AG04450 (cell line): ENCODE results near the gene IQSEC2. TPM values are rescaled to one million over a fixed set of nuclear protein-coding genes. Genes with fewer than 3 reads are reported as not detected.
A peak's percentile ranks its signal among the peaks of the same experiment; 100 is the strongest.

Source experiments
- CTCF ChIA-PET: fragments of 300-600, 350-600 bp; formaldehyde crosslinking; extraction: SDS; loops from one replicate; lab custom pipeline; 2022; ENCODE audit warnings: antibody characterized with exemption, inconsistent platforms; lab: Charles Lee
- POLR2A ChIA-PET: fragments of 350-600 bp; formaldehyde crosslinking; extraction: SDS; loops from one replicate; lab custom pipeline; 2021; ENCODE audit warnings: antibody characterized with exemption, inconsistent platforms; lab: Yijun Ruan, JAX
- DNase-seq: peaks from one replicate; pipeline ENCODE4 v3.0.0-alpha.2; 2011; ENCODE audit warnings: low read depth, low spot score
- H3K27ac ChIP-seq: one replicate; pipeline ENCODE4 v1.5.1; 2012; ENCODE audit warnings: low read depth, low read length, control low read depth
- H3K27me3 ChIP-seq: one replicate; pipeline ENCODE4 v1.6.0; 2012; ENCODE audit warnings: low read length; ENCODE audit not compliant: control insufficient read depth, insufficient read depth
- H3K4me3 ChIP-seq: 2 replicates; pipeline ENCODE4 v1.5.1; 2011; ENCODE audit warnings: mild to moderate bottlenecking, low read depth, low read length, control low read depth
- H3K9me3 ChIP-seq: 2 replicates; pipeline ENCODE4 v1.5.1; 2012; ENCODE audit warnings: low read length; ENCODE audit not compliant: control insufficient read depth, insufficient read depth
- polyA plus RNA-seq: library from polyadenylated mRNA; depleted of rRNA; stranded (reverse); fragments of >200 nt; gene quantifications from 2 replicates; pipeline ENCODE4 v1.2.3, GENCODE V29; 2011
- TF ChIP-seq, protein P1 (sequence below): IDR thresholded peaks from 2 replicates; pipeline ENCODE4 v1.5.1; 2011; ENCODE audit warnings: low read depth, low read length, control low read depth, inconsistent platforms

Gene IQSEC2
- polyA plus RNA-seq, 1 experiment, result 9.1 TPM

DNA sequence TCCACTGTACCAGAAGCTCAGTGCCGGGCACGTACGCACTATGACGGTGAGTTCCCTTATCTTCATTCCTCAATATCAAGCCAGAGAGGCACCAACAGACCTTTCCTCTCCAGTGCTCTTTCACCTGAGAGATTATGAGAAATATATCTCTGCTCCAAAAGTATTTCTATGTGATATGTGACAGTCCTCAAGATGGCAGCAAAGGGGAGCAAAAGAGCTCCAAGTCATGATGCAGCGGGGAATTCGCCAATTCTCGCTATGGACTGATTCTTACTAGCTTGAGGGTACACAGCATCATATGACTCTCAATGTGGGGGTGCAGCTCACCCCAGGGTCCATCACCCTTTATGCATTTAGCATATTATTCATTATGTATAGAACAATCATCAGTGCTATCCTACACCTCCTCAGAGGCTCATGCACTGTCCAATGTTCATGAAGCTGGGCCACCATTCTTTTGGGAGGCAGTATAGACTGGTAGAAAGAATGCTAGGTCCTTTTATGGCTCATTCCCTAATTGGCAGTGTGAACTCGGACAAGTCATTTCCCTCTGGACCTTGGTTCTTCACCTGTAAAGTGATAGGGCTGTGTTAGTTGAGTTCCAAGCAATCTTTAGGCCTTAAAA lies 12.8 kb upstream of the IQSEC2 start:
- POLR2A ChIA-PET, result interaction anchor here (0.6 kb wide), 1 partner anchor 41 kb away, joined by 3 read pairs; no protein-coding TSS in a partner anchor
- Histone ChIP-seq H3K4me3 (no peak overlapping the region), H3K9me3 (no peaks in the 10 kb centered on the region), H3K27me3 (no peaks in the 10 kb centered on the region), H3K27ac (no peak overlapping the region)
- no peak for DNase-seq
- TF ChIP-seq, protein P1, sequence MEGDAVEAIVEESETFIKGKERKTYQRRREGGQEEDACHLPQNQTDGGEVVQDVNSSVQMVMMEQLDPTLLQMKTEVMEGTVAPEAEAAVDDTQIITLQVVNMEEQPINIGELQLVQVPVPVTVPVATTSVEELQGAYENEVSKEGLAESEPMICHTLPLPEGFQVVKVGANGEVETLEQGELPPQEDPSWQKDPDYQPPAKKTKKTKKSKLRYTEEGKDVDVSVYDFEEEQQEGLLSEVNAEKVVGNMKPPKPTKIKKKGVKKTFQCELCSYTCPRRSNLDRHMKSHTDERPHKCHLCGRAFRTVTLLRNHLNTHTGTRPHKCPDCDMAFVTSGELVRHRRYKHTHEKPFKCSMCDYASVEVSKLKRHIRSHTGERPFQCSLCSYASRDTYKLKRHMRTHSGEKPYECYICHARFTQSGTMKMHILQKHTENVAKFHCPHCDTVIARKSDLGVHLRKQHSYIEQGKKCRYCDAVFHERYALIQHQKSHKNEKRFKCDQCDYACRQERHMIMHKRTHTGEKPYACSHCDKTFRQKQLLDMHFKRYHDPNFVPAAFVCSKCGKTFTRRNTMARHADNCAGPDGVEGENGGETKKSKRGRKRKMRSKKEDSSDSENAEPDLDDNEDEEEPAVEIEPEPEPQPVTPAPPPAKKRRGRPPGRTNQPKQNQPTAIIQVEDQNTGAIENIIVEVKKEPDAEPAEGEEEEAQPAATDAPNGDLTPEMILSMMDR, result peak; percentile 42
- CTCF ChIA-PET, result interaction anchor here (0.6 to 1.9 kb wide), 4 partner anchors 9 to 152 kb away, joined by 3 to 15 read pairs (median 5); no protein-coding TSS in a partner anchor

- no peaks in the 10 kb centered on the region for H3K9me3 ChIP-seq
- DNase-seq, result no peak
- no peak overlapping the region for H3K4me3 ChIP-seq
- no peak overlapping the region for H3K27ac ChIP-seq
- POLR2A ChIA-PET, result no interaction called here
- no peaks in the 10 kb centered on the region for H3K27me3 ChIP-seq
- TF ChIP-seq, protein P1, result no peak
- CTCF ChIA-PET, result interaction anchor here (1.3 to 2.2 kb wide), 3 partner anchors 21 to 154 kb away, joined by 5 to 6 read pairs (median 6); no protein-coding TSS in a partner anchor
Observed at GRCh38 chrX:53291596-53291995, 10.2 kb upstream of the IQSEC2 start.

DNA sequence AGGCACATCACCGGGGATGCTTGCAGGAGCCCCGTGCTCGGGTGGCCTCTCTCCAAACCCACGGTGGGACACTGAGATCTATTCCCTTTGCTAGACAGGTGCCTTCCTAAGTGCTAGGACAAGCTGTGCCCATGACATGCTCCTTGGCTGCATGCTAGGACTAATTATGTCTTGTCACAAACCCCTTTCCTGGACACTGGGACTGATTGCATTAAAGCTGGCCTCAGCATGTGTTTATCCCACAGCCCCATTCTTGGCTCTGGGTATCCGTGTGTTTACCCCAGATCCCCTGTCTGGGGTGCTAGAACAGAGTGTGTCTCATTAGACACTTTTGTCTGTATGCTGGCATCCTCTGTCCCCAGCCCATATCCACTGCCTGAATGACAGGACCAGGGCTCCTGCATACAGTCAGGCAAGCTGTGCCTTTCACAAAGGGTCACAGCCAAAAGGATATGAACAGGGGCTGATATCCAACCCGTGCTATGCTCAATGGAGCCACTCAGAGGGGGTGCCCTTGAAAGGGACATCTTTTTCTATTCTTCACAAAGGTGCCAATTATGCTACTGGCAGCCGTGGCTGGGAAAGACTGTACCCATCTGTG lies 9.2 kb upstream of the IQSEC2 start:
- no peak overlapping the region for H3K4me3 ChIP-seq
- no peak for DNase-seq
- POLR2A ChIA-PET, result no interaction called here
- no peaks in the 10 kb centered on the region for H3K9me3 ChIP-seq
- CTCF ChIA-PET, result interaction anchor here (0.9 to 2.2 kb wide), 4 partner anchors 16 to 155 kb away, joined by 5 to 6 read pairs (median 6); no protein-coding TSS in a partner anchor
- H3K27me3 ChIP-seq, result no peaks in the 10 kb centered on the region
- no peak overlapping the region for H3K27ac ChIP-seq
- TF ChIP-seq, protein P1, result no peak

DNA sequence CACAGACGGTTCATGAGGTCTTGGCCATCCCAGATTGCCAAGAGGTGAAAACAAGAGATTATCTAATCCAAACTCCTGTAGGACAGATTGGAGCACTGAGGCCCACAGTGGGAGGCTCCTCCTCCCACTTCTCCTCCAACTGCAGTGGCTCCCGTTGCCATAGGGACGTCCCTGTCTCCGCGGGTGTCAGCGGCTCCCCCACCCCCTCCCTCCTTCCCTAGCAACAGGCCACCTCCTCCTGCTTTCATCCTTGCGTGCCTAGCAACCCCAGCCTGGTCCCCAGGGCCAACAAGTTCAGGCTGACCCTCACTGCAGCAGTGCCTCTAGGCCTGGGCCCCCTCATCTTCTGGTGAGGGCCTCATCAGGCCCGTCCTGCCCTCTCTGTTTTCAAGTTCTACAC lies 6.8 kb upstream of the IQSEC2 start:
- no peak overlapping the region for H3K27ac ChIP-seq
- CTCF ChIA-PET, result no interaction called here
- DNase-seq, result no peak
- no peaks in the 10 kb centered on the region for H3K27me3 ChIP-seq
- H3K9me3 ChIP-seq, result no peaks in the 10 kb centered on the region
- H3K4me3 ChIP-seq, result no peak overlapping the region
- POLR2A ChIA-PET, result interaction anchor here (0.8 kb wide), 1 partner anchor 63 kb away, joined by 3 read pairs; no protein-coding TSS in a partner anchor
- TF ChIP-seq, protein P1, result no peak
